B cell (primary cell): Measurements from ENCODE around the gene ATG3. TPM values are rescaled to one million over a fixed set of nuclear protein-coding genes. Genes with fewer than 3 reads are reported as not detected.

Experiments used
- ATAC-seq: fragments of 200-7000 bp; cut with Tn5 transposase; one replicate; pipeline ENCODE4 v1.10.0; 2021; ENCODE audit warnings: low read depth, mild to moderate bottlenecking, moderate number of reproducible peaks, moderate library complexity
- CTCF ChIA-PET: fragments of 350-600 bp; sonication (Branson Sonifier 250); formaldehyde crosslinking; loops from one replicate; lab custom pipeline; 2021; ENCODE audit warnings: antibody characterized with exemption, inconsistent platforms; lab: Charles Lee
- POLR2A ChIA-PET: fragments of 350-600 bp; sonication (Branson Sonifier 250); formaldehyde crosslinking; loops from one replicate; lab custom pipeline; 2021; ENCODE audit warnings: antibody characterized with exemption; lab: Charles Lee
- DNase-seq: peaks from one replicate; pipeline ENCODE4 v3.0.0; 2013
- H2AFZ ChIP-seq: 2 replicates; pipeline ENCODE4 v1.6.1; 2012; ENCODE audit warnings: mild to moderate bottlenecking, low read depth, low read length; ENCODE audit not compliant: insufficient read depth, poor library complexity, severe bottlenecking
- H3K27ac ChIP-seq, 2 donors: 1 replicate in 1 of 2; 2 replicates in 1 of 2; pipeline ENCODE4 v1.5.1; 2012 to 2013; ENCODE audit warnings: low read length in 2 of 2, mild to moderate bottlenecking in 2 of 2, moderate library complexity in 1 of 2
- H3K27me3 ChIP-seq, 4 experiments: fragments of 200-600 bp in 1 of 4; sonication (generic) in 1 of 4; replicated peaks in 1 of 4; 1 replicate in 2 of 4; 2 replicates in 2 of 4; pipeline versions ENCODE4 v1.6.1 to v1.7.0; 2013 to 2016; ENCODE audit warnings: low read length in 3 of 4, mild to moderate bottlenecking in 2 of 4, mixed read lengths in 1 of 4, moderate library complexity in 1 of 4; ENCODE audit not compliant: insufficient read depth in 4 of 4, control insufficient read depth in 3 of 4; ENCODE audit errors: control extremely low read depth in 1 of 4
- H3K36me3 ChIP-seq, 2 experiments: replicated peaks in 1 of 2; 1 replicate in 1 of 2; 2 replicates in 1 of 2; pipeline versions ENCODE4 v1.6.1 to v1.7.1; 2013; ENCODE audit warnings: low read length in 1 of 2; ENCODE audit not compliant: insufficient read depth in 2 of 2, control insufficient read depth in 1 of 2; ENCODE audit errors: control extremely low read depth in 1 of 2, extremely low read depth in 1 of 2
- H3K4me1 ChIP-seq, 2 donors: fragments of 200-600 bp in 1 of 2; sonication (generic) in 1 of 2; 1 replicate in 1 of 2; 2 replicates in 1 of 2; pipeline versions ENCODE4 v1.5.1 to v1.6.1; 2013 to 2017; ENCODE audit warnings: low read length in 2 of 2; ENCODE audit not compliant: control insufficient read depth in 2 of 2, insufficient read depth in 2 of 2
- H3K4me2 ChIP-seq: replicated peaks from 2 replicates; pipeline ENCODE3; 2012; ENCODE audit warnings: mild to moderate bottlenecking, low read depth, low read length; ENCODE audit not compliant: poor library complexity, severe bottlenecking
- H3K4me3 ChIP-seq, 5 experiments: fragments of 200-600 bp in 1 of 5; sonication (generic) in 1 of 5; 1 replicate in 3 of 5; 2 replicates in 2 of 5; pipeline versions ENCODE4 v1.5.1 to v1.7.0; 2011 to 2016; ENCODE audit warnings: low read length in 4 of 5, mild to moderate bottlenecking in 4 of 5, low read depth in 2 of 5, control low read depth in 1 of 5, moderate library complexity in 1 of 5; ENCODE audit not compliant: insufficient read depth in 1 of 5; ENCODE audit errors: control extremely low read depth in 1 of 5, extremely low read depth in 1 of 5
- H3K79me2 ChIP-seq: fragments of 200-600 bp; sonication (generic); one replicate; pipeline ENCODE4 v1.6.0; 2016; ENCODE audit warnings: low read length; ENCODE audit not compliant: control insufficient read depth, insufficient read depth
- H3K9ac ChIP-seq: fragments of 200-600 bp; sonication (generic); 2 replicates; pipeline ENCODE4 v1.6.1; 2017; ENCODE audit warnings: mild to moderate bottlenecking, low read length, moderate library complexity
- H3K9me3 ChIP-seq, 3 donors: one replicate each; pipeline versions ENCODE4 v1.6.1 to v1.7.1; 2013; ENCODE audit warnings: low read length in 2 of 3; ENCODE audit not compliant: control insufficient read depth in 2 of 3, insufficient read depth in 1 of 3; ENCODE audit errors: control extremely low read depth in 1 of 3
- H4K20me1 ChIP-seq: 2 replicates; pipeline ENCODE4 v1.6.0; 2012; ENCODE audit warnings: mild to moderate bottlenecking, low read length; ENCODE audit not compliant: insufficient read depth, control insufficient read depth, poor library complexity, severe bottlenecking
- H3K27ac Mint-ChIP-seq: one replicate; pipeline ENCODE4 v1.8.0; 2021; ENCODE audit warnings: mixed read lengths
- H3K27me3 Mint-ChIP-seq: one replicate; pipeline ENCODE4 v1.8.0; 2021; ENCODE audit warnings: mixed read lengths
- H3K4me1 Mint-ChIP-seq: one replicate; pipeline ENCODE4 v1.8.0; 2021; ENCODE audit warnings: mixed read lengths
- H3K4me3 Mint-ChIP-seq: one replicate; pipeline ENCODE4 v1.8.0; 2021; ENCODE audit warnings: mixed read lengths
- H3K9me3 Mint-ChIP-seq: one replicate; pipeline ENCODE4 v1.8.0; 2022; ENCODE audit warnings: mixed read lengths; ENCODE audit not compliant: insufficient read depth
- EZH2 ChIP-seq: IDR thresholded peaks from 2 replicates; pipeline ENCODE4 v1.6.1; 2012; ENCODE audit warnings: borderline replicate concordance, low read depth, mild to moderate bottlenecking, moderate library complexity, low read length; ENCODE audit not compliant: insufficient read depth, poor library complexity, severe bottlenecking
- WGBS: methylation state at CpG from one replicate; pipeline ENCODE4 v1.1.5; 2013; ENCODE audit warnings: missing lambda C conversion rate; ENCODE audit not compliant: insufficient coverage; 5-methylcytosine and 5-hydroxymethylcytosine counted together
- intact Hi-C: fragments of 100-400 bp; cut with micrococcal nuclease; formaldehyde crosslinking; loops from one replicate; pipeline ENCODE4 v1.10.0; 2022
- polyA plus RNA-seq: library from polyadenylated mRNA; depleted of rRNA; stranded (reverse); fragments of >200 nt; gene quantifications from 2 replicates; pipeline ENCODE4 v1.2.3, GENCODE V29; 2012
- total RNA-seq, 2 donors: library from RNA; stranded (reverse); fragments of 120-200 nt in 1 of 2; gene quantifications; 1 replicate in 1 of 2; 2 replicates in 1 of 2; pipeline versions ENCODE4 v1.2.3 to v1.2.4, GENCODE V29; 2013 to 2022
- TF ChIP-seq, protein P1 (sequence below): fragments of 200-600 bp; IDR thresholded peaks from one replicate; pipeline ENCODE4 v1.8.0; 2022; ENCODE audit warnings: antibody characterized with exemption, mild to moderate bottlenecking

ATG3 gene
- total and polyA plus RNA-seq, 2 donors (not counting 1 experiment from before 2014, with no cell fraction given), result 25.2 to 54.9 TPM

DNA sequence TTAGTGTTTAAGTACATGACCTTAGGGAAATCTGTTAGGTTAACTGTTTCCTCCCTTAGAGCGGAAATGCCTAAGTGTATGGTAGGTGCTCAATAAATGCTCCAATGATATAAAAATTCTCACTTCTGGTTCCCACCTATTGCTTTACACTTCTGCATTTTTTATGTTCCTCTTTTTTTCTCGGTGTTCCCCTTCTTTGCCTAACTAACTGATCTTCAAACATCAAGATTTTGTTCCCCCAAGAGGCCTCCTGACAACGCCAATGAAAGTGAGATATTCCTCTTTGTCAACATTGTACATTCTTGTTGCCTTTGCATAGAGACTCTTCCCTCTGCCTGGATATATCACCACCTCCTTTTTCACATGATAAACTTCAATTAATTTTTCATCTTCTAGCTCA is 17.5 kb upstream of the ATG3 start:
- H2AFZ ChIP-seq, result no peak overlapping the region
- peak overlapping the region; percentile 11 for H3K4me3 Mint-ChIP-seq
- peak; percentile 88 for ATAC-seq
- POLR2A ChIA-PET, result no interaction called here
- H3K27me3 ChIP-seq, result no peaks in the 10 kb centered on the region
- peaks cover 15 to 19% of the 10 kb centered on the region in 2 donors for H3K4me1 ChIP-seq
- no peaks in the 10 kb centered on the region for H4K20me1 ChIP-seq
- H3K9me3 ChIP-seq, result no peaks in the 10 kb centered on the region
- 8% methylated on average over 1 of the region's 3 CpGs for WGBS
- no peak overlapping the region for H3K4me3 ChIP-seq
- peak overlapping the region; percentile 73 for H3K27ac Mint-ChIP-seq
- H3K9me3 Mint-ChIP-seq, result no peaks in the 10 kb centered on the region
- H3K9ac ChIP-seq, result no peak overlapping the region
- CTCF ChIA-PET, result interaction anchor here (0.8 to 1.7 kb wide), 5 partner anchors 10 to 468 kb away, joined by 3 to 6 read pairs (median 4); partner anchors contain the start of genes ATG3 and SLC35A5
- peak overlapping the region; percentile 10 for H3K4me2 ChIP-seq
- H3K27ac ChIP-seq, result peak overlapping the region; percentile 80 to 84
- intact Hi-C loops, result loop anchor here (2.0 to 10.0 kb wide), 2 partner anchors 16 to 296 kb away; partner anchors contain the start of gene SLC35A5
- H3K27me3 Mint-ChIP-seq, result no peaks in the 10 kb centered on the region
- DNase-seq, result peak; percentile 79
- peaks cover 4 to 34% of the 10 kb centered on the region in 2 experiments for H3K36me3 ChIP-seq
- H3K4me1 Mint-ChIP-seq, result peaks cover 13% of the 10 kb centered on the region
- H3K79me2 ChIP-seq, result no peaks in the 10 kb centered on the region
- TF ChIP-seq, protein P1, sequence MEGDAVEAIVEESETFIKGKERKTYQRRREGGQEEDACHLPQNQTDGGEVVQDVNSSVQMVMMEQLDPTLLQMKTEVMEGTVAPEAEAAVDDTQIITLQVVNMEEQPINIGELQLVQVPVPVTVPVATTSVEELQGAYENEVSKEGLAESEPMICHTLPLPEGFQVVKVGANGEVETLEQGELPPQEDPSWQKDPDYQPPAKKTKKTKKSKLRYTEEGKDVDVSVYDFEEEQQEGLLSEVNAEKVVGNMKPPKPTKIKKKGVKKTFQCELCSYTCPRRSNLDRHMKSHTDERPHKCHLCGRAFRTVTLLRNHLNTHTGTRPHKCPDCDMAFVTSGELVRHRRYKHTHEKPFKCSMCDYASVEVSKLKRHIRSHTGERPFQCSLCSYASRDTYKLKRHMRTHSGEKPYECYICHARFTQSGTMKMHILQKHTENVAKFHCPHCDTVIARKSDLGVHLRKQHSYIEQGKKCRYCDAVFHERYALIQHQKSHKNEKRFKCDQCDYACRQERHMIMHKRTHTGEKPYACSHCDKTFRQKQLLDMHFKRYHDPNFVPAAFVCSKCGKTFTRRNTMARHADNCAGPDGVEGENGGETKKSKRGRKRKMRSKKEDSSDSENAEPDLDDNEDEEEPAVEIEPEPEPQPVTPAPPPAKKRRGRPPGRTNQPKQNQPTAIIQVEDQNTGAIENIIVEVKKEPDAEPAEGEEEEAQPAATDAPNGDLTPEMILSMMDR, result no peak
- TF ChIP-seq EZH2, result no peak

DNA sequence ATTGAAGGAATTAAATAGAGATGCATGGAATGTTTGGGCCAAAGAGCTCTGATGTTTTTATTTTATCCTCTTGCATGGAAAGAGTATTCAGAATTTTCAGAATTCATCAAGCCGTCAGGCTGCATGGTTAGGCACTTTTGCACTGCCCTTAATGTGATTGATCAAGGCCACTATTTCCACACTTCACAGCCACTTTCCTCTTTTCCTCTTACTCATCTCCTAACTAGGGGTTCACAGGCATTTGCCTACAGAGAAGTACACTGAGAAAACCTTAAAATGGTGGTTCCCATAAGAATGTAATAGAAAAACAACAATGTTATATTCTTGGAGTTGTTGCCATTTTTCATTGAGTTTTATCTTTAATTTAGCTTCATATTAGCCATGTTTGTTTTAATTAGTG is 10.9 kb upstream of the ATG3 start:
- no peak overlapping the region for H2AFZ ChIP-seq
- no peak overlapping the region for H3K4me3 ChIP-seq
- TF ChIP-seq EZH2, result no peak
- TF ChIP-seq, protein P1, result no peak
- intact Hi-C loops, result loop anchor here (10.0 kb wide), 1 partner anchor 302 kb away; no protein-coding TSS in a partner anchor
- H3K9me3 ChIP-seq, result no peaks in the 10 kb centered on the region
- no peaks in the 10 kb centered on the region for H3K27me3 Mint-ChIP-seq
- DNase-seq (no peak), ATAC-seq (no peak)
- no peaks in the 10 kb centered on the region for H4K20me1 ChIP-seq
- no peak overlapping the region for H3K27ac ChIP-seq
- ChIA-PET POLR2A (interaction anchor here (0.6 kb wide), 1 partner anchor 850 kb away, joined by 5 read pairs; no protein-coding TSS in a partner anchor), CTCF (interaction anchor here (2.6 kb wide), 1 partner anchor 9 kb away, joined by 10 read pairs; no protein-coding TSS in a partner anchor)
- H3K4me1 ChIP-seq, result peaks cover 3 to 5% of the 10 kb centered on the region in 2 donors
- H3K36me3 ChIP-seq, result peaks cover 19 to 58% of the 10 kb centered on the region in 2 experiments
- no peak overlapping the region for H3K4me2 ChIP-seq
- H3K27ac Mint-ChIP-seq, result no peak overlapping the region
- H3K4me3 Mint-ChIP-seq, result no peak overlapping the region
- no peak overlapping the region for H3K9ac ChIP-seq
- 100% methylated on average over 1 of the region's 1 CpG for WGBS
- H3K27me3 ChIP-seq, result no peaks in the 10 kb centered on the region
- no peaks in the 10 kb centered on the region for H3K79me2 ChIP-seq
- H3K4me1 Mint-ChIP-seq, result peaks cover 8% of the 10 kb centered on the region
- H3K9me3 Mint-ChIP-seq, result no peaks in the 10 kb centered on the region
